Left lung (tissue), 10 donors: ENCODE data around the gene PAM16. TPM values are rescaled to one million over a fixed set of nuclear protein-coding genes. Genes with fewer than 3 reads are reported as not detected.

Experiments used
- ATAC-seq: fragments of 200-7000 bp; cut with Tn5 transposase; one replicate; pipeline ENCODE4 v1.9.1; 2020; ENCODE audit warnings: moderate library complexity
- DNase-seq, 4 donors: peaks; one replicate each; pipeline ENCODE4 v3.0.0-alpha.2; 2013 to 2020
- H3K27ac ChIP-seq, 2 donors: fragments of 200-600 bp; sonication (generic) in 1 of 2; one replicate each; pipeline versions ENCODE4 v1.5.0 to v1.8.0; 2020 to 2021
- H3K27me3 ChIP-seq, 2 donors: fragments of 200-600 bp; sonication (generic) in 1 of 2; one replicate each; pipeline versions ENCODE4 v1.5.0 to v1.8.0; 2020 to 2021
- H3K36me3 ChIP-seq, 2 donors: fragments of 200-600 bp; sonication (generic) in 1 of 2; one replicate each; pipeline versions ENCODE4 v1.5.0 to v1.8.0; 2020 to 2021
- H3K4me1 ChIP-seq, 2 donors: fragments of 200-600 bp; one replicate each; pipeline ENCODE4 v1.8.0; 2021
- H3K4me3 ChIP-seq, 2 donors: fragments of 200-600 bp; sonication (generic) in 1 of 2; one replicate each; pipeline versions ENCODE4 v1.5.0 to v1.8.0; 2020 to 2021; ENCODE audit warnings: mild to moderate bottlenecking in 1 of 2
- H3K9me3 ChIP-seq, 2 donors: fragments of 200-600 bp; sonication (generic) in 1 of 2; one replicate each; pipeline versions ENCODE4 v1.5.0 to v1.8.0; 2020 to 2021
- intact Hi-C, 2 donors: fragments of 100-400 bp; cut with DNase I; formaldehyde crosslinking; loops; one replicate each; pipeline versions ENCODE4 v1.11.2 to v1.14.2; 2022
- polyA plus RNA-seq, 6 donors: library from polyadenylated mRNA; unstranded; fragments of 120-200 nt; gene quantifications; one replicate each; pipeline ENCODE4 v1.2.1, GENCODE V29; 2013; ENCODE audit not compliant: insufficient read length in 6 of 6
- total RNA-seq, 2 donors: library from RNA; stranded (reverse); fragmentation: NEBNext Ultra II Directional; extraction: Animal tissue kit (Norgen Biotek cat#: 25700); gene quantifications; one replicate each; pipeline ENCODE4 v1.2.1, GENCODE V29; 2021
- TF ChIP-seq, protein P1 (sequence below), 2 donors: fragments of 200-600 bp; sonication (generic) in 1 of 2; IDR thresholded peaks; one replicate each; pipeline versions ENCODE4 v1.5.0 to v1.8.0; 2021; ENCODE audit warnings: antibody characterized with exemption in 2 of 2
- donor health status: DM: no; HTN: yes; CAD: no.
- donor health status: DM: no; HTN: no; CAD: no.

Gene PAM16
- total and polyA plus RNA-seq, 8 donors, result 19.1 to 44.6 (median 29.8) TPM

DNA sequence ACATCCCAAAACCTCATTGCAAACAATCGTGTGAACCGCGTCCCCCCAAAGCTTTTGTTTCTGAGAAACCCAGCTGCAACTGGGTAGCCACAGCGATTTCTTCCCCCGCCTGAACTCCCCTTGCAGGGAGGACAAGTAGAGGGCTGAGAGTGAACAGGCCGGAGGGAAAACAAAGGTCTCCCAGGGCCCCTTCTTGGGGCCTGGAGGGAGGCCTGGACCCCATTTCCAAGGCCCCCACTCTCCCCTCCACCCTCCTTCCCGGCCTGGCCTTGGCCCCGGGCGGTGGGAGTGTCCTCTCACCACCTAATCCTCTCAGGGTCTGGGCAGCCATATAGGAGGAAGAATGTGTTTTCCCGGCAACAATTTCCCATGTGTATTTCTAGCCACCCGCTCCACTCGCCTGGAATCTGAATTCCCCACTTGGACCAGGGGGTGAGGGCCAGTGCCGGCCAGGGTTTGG, 32.6 kb downstream of the PAM16 start:
- H3K9me3 ChIP-seq, result no peaks in the 10 kb centered on the region
- no peak for DNase-seq
- intact Hi-C loops, result no loop called here
- H3K27me3 ChIP-seq, result peaks cover 0 to 39% of the 10 kb centered on the region in 2 donors
- H3K36me3 ChIP-seq, result no peaks in the 10 kb centered on the region
- H3K27ac ChIP-seq, result peak overlapping the region; percentile 82 to 83
- no peak for ATAC-seq
- H3K4me1 ChIP-seq, result peaks cover 38 to 81% of the 10 kb centered on the region in 2 donors
- TF ChIP-seq, protein P1, sequence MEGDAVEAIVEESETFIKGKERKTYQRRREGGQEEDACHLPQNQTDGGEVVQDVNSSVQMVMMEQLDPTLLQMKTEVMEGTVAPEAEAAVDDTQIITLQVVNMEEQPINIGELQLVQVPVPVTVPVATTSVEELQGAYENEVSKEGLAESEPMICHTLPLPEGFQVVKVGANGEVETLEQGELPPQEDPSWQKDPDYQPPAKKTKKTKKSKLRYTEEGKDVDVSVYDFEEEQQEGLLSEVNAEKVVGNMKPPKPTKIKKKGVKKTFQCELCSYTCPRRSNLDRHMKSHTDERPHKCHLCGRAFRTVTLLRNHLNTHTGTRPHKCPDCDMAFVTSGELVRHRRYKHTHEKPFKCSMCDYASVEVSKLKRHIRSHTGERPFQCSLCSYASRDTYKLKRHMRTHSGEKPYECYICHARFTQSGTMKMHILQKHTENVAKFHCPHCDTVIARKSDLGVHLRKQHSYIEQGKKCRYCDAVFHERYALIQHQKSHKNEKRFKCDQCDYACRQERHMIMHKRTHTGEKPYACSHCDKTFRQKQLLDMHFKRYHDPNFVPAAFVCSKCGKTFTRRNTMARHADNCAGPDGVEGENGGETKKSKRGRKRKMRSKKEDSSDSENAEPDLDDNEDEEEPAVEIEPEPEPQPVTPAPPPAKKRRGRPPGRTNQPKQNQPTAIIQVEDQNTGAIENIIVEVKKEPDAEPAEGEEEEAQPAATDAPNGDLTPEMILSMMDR (IDR thresholded peaks at IDR 0.05), result no peak
- H3K4me3 ChIP-seq, result peak overlapping the region in 1 of 2 donors; percentile 72

DNA sequence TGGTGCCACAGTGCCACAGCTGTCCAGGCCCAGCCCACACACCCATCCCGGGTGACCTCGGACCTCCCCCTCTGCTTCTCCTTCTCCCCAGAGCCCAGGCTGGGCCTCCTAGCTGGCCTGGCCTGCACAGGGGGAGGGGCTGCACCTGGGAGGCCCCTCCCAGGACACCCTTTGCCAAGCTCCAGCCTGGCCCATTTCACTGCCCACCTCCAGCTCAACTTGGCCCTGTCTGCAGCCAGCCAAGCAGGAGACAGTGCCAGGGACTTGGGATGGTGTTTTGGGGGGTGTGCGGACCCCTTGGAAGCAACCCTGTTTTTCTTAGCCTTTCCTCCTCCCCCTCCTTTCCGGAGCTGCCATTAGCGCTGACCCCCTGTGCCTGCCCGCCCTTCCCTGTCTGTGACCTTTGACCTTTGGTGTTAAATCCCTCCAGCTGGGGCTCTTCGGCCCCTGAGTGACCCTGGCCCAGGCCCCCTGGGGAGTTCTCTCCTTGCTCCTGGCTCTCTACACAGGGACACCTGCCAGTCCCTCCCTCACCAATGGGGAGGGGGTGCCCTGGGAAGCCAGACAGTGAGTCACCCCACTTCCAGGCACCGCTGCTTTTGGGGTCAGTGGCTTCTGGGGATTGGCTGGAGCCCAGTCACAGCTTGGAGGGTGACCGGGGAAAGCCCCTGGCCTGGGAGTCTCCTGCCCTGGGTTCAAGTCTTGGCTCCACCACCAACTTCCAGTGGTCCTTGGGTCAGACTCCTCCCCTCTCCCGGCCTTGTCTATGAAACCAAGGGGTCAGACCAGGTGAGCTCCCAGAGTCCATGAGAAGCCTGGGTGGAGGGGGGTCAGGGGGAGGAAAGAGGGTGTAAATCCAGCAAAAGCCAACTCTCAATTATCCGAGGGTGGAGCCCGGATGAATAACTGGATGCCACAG, 33.3 kb downstream of the PAM16 start:
- Histone ChIP-seq H3K36me3 (no peaks in the 10 kb centered on the region), H3K4me1 (peaks cover 32 to 76% of the 10 kb centered on the region in 2 donors), H3K27ac (peak overlapping the region; percentile 82 to 83), H3K9me3 (no peaks in the 10 kb centered on the region), H3K27me3 (peaks cover 0 to 45% of the 10 kb centered on the region in 2 donors), H3K4me3 (peak overlapping the region; percentile 71 to 72)
- TF ChIP-seq, protein P1 (IDR thresholded peaks at IDR 0.05), result no peak
- intact Hi-C loops, result no loop called here
- ATAC-seq (peak; percentile 14), DNase-seq (peak in 1 of 4 donors; percentile 77)

DNA sequence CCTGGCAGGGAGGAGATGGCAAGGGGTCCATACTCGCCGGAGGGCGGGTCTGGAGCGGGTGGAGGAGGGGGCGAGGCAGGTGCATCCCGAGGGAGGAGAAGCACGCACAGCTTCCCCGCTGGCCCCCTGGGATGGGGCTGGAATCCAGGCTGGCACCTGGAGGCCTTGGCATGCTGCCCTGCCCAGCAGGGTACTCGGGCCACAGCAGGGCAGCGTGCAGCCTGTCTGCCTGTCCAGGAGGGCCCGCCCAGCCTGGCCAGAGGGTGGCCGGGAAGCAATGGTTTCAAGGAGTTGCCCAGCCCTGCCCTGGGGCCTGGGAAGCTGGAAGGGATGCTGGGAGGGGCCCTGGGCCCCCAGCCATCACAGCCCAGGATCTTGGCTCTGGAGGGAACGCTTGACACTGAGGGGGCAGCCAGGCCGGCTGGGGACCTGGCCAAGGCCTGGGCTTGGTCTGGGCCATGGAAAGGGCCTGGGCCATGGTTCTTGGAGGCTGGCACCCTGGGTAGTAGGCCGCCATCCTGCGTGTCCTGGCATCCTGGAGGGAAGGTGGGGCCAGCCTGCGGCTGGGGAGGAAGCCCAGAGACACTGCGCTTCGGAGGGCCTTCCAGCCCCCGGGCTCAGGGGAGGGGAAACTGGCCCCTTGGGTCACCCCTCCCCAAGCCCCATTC, 34.1 kb downstream of the PAM16 start:
- intact Hi-C loops, result no loop called here
- Histone ChIP-seq H3K27ac (peak overlapping the region; percentile 82 to 83), H3K36me3 (no peaks in the 10 kb centered on the region), H3K27me3 (peaks cover 0 to 45% of the 10 kb centered on the region in 2 donors), H3K4me1 (peaks cover 32 to 70% of the 10 kb centered on the region in 2 donors), H3K4me3 (peak overlapping the region; percentile 71 to 72), H3K9me3 (no peaks in the 10 kb centered on the region)
- TF ChIP-seq, protein P1 (IDR thresholded peaks at IDR 0.05), result no peak
- ATAC-seq, result peak; percentile 64
- peak in 2 of 4 donors; percentile 73 to 92 for DNase-seq

DNA sequence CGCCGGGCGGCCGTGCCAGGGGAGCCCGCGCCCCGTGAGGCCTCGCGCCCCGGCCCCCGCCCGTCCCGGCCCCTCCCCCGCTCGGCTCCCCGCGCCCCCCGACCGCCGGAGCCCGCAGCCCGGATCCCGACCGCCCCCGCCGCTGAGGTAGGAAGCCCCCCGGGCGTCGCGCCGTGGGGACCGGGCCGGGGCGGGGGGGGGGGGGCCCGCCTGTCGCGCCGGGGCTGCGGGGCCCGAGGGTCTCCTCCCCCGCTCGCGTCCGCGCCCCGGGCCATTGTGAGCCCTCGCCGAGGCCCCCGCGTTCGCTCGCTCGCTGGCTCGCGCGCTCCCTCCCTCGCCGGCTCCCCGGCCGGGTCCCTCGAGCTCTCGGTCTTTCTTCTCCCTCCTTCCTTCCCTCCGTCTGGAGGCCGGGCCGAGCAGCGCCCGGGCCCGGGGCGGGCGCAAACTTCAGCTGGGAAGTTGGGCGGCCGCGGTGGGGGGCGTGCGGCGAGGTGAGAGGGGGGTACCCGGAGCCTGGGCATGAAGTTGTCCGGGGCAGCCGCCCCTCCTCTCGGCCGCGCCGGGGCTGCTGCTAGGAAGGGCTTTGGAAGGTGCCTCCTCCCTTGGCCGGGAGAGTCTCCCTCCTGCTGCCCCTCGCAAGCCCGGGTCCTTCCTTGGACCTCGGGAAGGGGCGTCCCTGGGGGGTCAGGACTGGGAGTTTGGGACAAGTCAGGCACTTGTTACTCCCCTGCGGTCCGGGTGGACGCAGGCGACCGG, 34.8 kb downstream of the PAM16 start:
- TF ChIP-seq, protein P1 (IDR thresholded peaks at IDR 0.05), result no peak
- intact Hi-C loops, result no loop called here
- peak in 1 of 4 donors; percentile 84 for DNase-seq
- peak overlapping the region; percentile 82 to 83 for H3K27ac ChIP-seq
- peak overlapping the region; percentile 71 to 72 for H3K4me3 ChIP-seq
- H3K36me3 ChIP-seq, result no peaks in the 10 kb centered on the region
- H3K4me1 ChIP-seq, result peaks cover 32 to 70% of the 10 kb centered on the region in 2 donors
- peaks cover 0 to 45% of the 10 kb centered on the region in 2 donors for H3K27me3 ChIP-seq
- ATAC-seq, result no peak
- no peaks in the 10 kb centered on the region for H3K9me3 ChIP-seq
